ENCODE results near the gene RBPJL. TPM values are rescaled to one million over a fixed set of nuclear protein-coding genes. Genes with fewer than 3 reads are reported as not detected.

The RBPJL gene
- total and polyA plus RNA-seq, 2 of the 13 experiments (the other 11 are each of a cell fraction or from before 2014, with no cell fraction given) = not detected

GRCh38 chr20:45263556-45264266 is 42.9 kb upstream of the RBPJL start:
- no TSS peak for BruUV-seq (replicated peaks)
- Histone ChIP-seq H3K27ac (ENCODE audit: extremely low read length, insufficient read depth, low read length) (no peak overlapping the region), H3K9me3 (ENCODE audit: low read length) (no peaks in the 10 kb centered on the region), H3K4me2 (ENCODE audit: low read depth, low read length) (no peak overlapping the region), H3K9ac (ENCODE audit: insufficient read depth, low read depth, low read length) (no peak overlapping the region), H3K36me3 (replicated peaks in 1 of 2; ENCODE audit: control insufficient read depth in 1 of 2, insufficient read depth in 2 of 2, low read length in 2 of 2) (no peaks in the 10 kb centered on the region), H4K20me1 (ENCODE audit: insufficient read depth, low read length) (no peaks in the 10 kb centered on the region), H3K79me2 (ENCODE audit: insufficient read depth, low read length) (no peaks in the 10 kb centered on the region), H2AFZ (ENCODE audit: low read length) (no peak overlapping the region), H3K27me3 (ENCODE audit: control insufficient read depth in 1 of 2, insufficient read depth in 2 of 2, low read length in 2 of 2) (peaks cover 0 to 38% of the 10 kb centered on the region in 2 experiments; a peak in 2 of 5 replicates), H3K4me1 (ENCODE audit: insufficient read depth, low read length) (no peaks in the 10 kb centered on the region), H3K4me3 (replicated peaks in 1 of 3; ENCODE audit: insufficient read depth in 1 of 3, low read depth in 2 of 3, low read length in 3 of 3) (no peak overlapping the region)
- CTCF ChIA-PET (ENCODE audit: low intra/inter-chr PET ratio, low total read pairs) = no interaction called here
- POLR2A ChIA-PET = no interaction called here
- ATAC-seq (no peak), FAIRE-seq (no peak), DNase-seq (ENCODE audit: low spot score) (no peak)
- TF ChIP-seq ZFP1 (CRISPR knock-in tag; IDR thresholded peaks at IDR 0.05) (no peak), RCOR2 (CRISPR knock-in tag; IDR thresholded peaks at IDR 0.05) (no peak), TBX3 (IDR thresholded peaks at IDR 0.05; ENCODE audit: borderline replicate concordance) (no peak), ZBTB20 (CRISPR knock-in tag; IDR thresholded peaks at IDR 0.05; ENCODE audit: borderline replicate concordance, low read depth) (no peak), ATF7 (IDR thresholded peaks at IDR 0.05) (no peak), ATF7 (CRISPR knock-in tag; IDR thresholded peaks at IDR 0.05) (no peak), PREB (CRISPR knock-in tag; IDR thresholded peaks at IDR 0.05) (no peak), ELF4 (CRISPR knock-in tag; IDR thresholded peaks at IDR 0.05; ENCODE audit: borderline replicate concordance) (no peak), SOX5 (CRISPR knock-in tag; IDR thresholded peaks at IDR 0.05; ENCODE audit: borderline replicate concordance) (no peak), ZFX (CRISPR knock-in tag; IDR thresholded peaks at IDR 0.05; ENCODE audit: low read depth) (no peak)
- TF ChIP-seq, protein P1, sequence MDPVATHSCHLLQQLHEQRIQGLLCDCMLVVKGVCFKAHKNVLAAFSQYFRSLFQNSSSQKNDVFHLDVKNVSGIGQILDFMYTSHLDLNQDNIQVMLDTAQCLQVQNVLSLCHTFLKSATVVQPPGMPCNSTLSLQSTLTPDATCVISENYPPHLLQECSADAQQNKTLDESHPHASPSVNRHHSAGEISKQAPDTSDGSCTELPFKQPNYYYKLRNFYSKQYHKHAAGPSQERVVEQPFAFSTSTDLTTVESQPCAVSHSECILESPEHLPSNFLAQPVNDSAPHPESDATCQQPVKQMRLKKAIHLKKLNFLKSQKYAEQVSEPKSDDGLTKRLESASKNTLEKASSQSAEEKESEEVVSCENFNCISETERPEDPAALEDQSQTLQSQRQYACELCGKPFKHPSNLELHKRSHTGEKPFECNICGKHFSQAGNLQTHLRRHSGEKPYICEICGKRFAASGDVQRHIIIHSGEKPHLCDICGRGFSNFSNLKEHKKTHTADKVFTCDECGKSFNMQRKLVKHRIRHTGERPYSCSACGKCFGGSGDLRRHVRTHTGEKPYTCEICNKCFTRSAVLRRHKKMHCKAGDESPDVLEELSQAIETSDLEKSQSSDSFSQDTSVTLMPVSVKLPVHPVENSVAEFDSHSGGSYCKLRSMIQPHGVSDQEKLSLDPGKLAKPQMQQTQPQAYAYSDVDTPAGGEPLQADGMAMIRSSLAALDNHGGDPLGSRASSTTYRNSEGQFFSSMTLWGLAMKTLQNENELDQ (CRISPR knock-in tag; IDR thresholded peaks at IDR 0.05; ENCODE audit: borderline replicate concordance) = no peak
- 1% methylated on average over 3 of the region's 3 CpGs for WGBS (ENCODE audit: low lambda C conversion rate)
- intact Hi-C loops (cut with micrococcal nuclease; ENCODE audit: unreplicated experiment) (no loop called here), in situ Hi-C loops (cut with HindIII; ENCODE audit: extremely low pct_ligation_motif_present, low pct_unique_long_range_greater_than_20kb) (no loop called here)

Data from HepG2 (cell line).